H1 (cell line): ENCODE results near the gene DPYSL3. TPM values are rescaled to one million over a fixed set of nuclear protein-coding genes. Genes with fewer than 3 reads are reported as not detected.

Experiments
- CTCF ChIA-PET: fragments of 300-600 bp; sonication (Branson Sonifier 250); formaldehyde crosslinking; loops from one replicate; lab custom pipeline; 2021; ENCODE audit not compliant: partially characterized antibody; lab: Charles Lee
- POLR2A ChIA-PET: fragments of 300-600 bp; sonication (Branson Sonifier 250); formaldehyde crosslinking; loops from one replicate; lab custom pipeline; 2021; ENCODE audit warnings: inconsistent platforms; ENCODE audit not compliant: partially characterized antibody; lab: Charles Lee
- DNase-seq, 2 experiments: peaks; one replicate each; pipeline versions ENCODE4 v3.0.0 to v3.0.0-alpha.2; 2010 to 2022; ENCODE audit warnings: low spot score in 2 of 2, low read depth in 1 of 2, mixed read lengths in 1 of 2
- FAIRE-seq: peaks from 2 replicates; lab custom pipeline; 2011; peaks lifted over from hg19 to GRCh38; lab: Jason Lieb, UNC
- H2AFZ ChIP-seq: 2 replicates; pipeline ENCODE4 v1.8.1; 2012; ENCODE audit warnings: low read length, inconsistent platforms
- H2AK5ac ChIP-seq: 2 replicates; pipeline ENCODE4 v1.6.1; 2013; ENCODE audit warnings: low read depth, low read length
- H2BK120ac ChIP-seq: replicated peaks from 2 replicates; pipeline ENCODE3; 2013; ENCODE audit warnings: low read depth, low read length, inconsistent platforms
- H2BK12ac ChIP-seq: 2 replicates; pipeline ENCODE4 v1.6.1; 2013; ENCODE audit warnings: low read depth, low read length
- H2BK15ac ChIP-seq: 2 replicates; pipeline ENCODE4 v1.6.1; 2013; ENCODE audit warnings: low read length
- H2BK20ac ChIP-seq: 2 replicates; pipeline ENCODE4 v1.6.1; 2013; ENCODE audit warnings: low read length
- H2BK5ac ChIP-seq: 2 replicates; pipeline ENCODE4 v1.6.1; 2013; ENCODE audit warnings: low read depth, low read length
- H3K14ac ChIP-seq: 2 replicates; pipeline ENCODE4 v1.6.1; 2013; ENCODE audit warnings: inconsistent platforms; ENCODE audit not compliant: insufficient read length
- H3K18ac ChIP-seq: 2 replicates; pipeline ENCODE4 v1.6.1; 2013; ENCODE audit warnings: low read length; ENCODE audit errors: extremely low read depth
- H3K23ac ChIP-seq: 2 replicates; pipeline ENCODE4 v1.6.1; 2013; ENCODE audit warnings: inconsistent platforms; ENCODE audit not compliant: insufficient read length
- H3K23me2 ChIP-seq: 2 replicates; pipeline ENCODE4 v1.6.1; 2013; ENCODE audit warnings: low read depth, low read length
- H3K27ac ChIP-seq: 2 replicates; pipeline ENCODE4 v1.6.1; 2011; ENCODE audit warnings: low read depth, low read length, inconsistent platforms
- H3K27me3 ChIP-seq, 4 experiments: replicated peaks in 1 of 4; 1 replicate in 1 of 4; 2 replicates in 3 of 4; pipeline versions ENCODE4 v1.6.1 to v1.8.1; 2011 to 2013; ENCODE audit warnings: low read length in 3 of 4, mild to moderate bottlenecking in 3 of 4, inconsistent platforms in 2 of 4, mixed read lengths in 2 of 4, moderate library complexity in 1 of 4; ENCODE audit not compliant: control insufficient read depth in 3 of 4, insufficient read depth in 3 of 4; ENCODE audit errors: extremely low read depth in 1 of 4
- H3K36me3 ChIP-seq, 4 experiments: 2 replicates each; pipeline versions ENCODE4 v1.6.1 to v1.8.1; 2011 to 2013; ENCODE audit warnings: mild to moderate bottlenecking in 4 of 4, low read length in 3 of 4, moderate library complexity in 2 of 4, control low read depth in 1 of 4, inconsistent platforms in 1 of 4; ENCODE audit not compliant: insufficient read depth in 4 of 4, control insufficient read depth in 2 of 4
- H3K4ac ChIP-seq: replicated peaks from 2 replicates; pipeline ENCODE3; 2013; ENCODE audit warnings: low read length, low read depth, mixed read lengths, inconsistent platforms; ENCODE audit not compliant: insufficient read length
- H3K4me1 ChIP-seq, 4 experiments: replicated peaks in 1 of 4; 1 replicate in 1 of 4; 2 replicates in 3 of 4; pipeline versions ENCODE4 v1.6.1 to v1.8.1; 2011 to 2013; ENCODE audit warnings: low read length in 3 of 4, inconsistent platforms in 2 of 4, mixed read lengths in 1 of 4; ENCODE audit not compliant: insufficient read depth in 4 of 4, control insufficient read depth in 3 of 4
- H3K4me2 ChIP-seq, 2 experiments: 2 replicates each; pipeline versions ENCODE4 v1.6.1 to v1.8.1; 2011 to 2013; ENCODE audit warnings: low read depth in 2 of 2, low read length in 2 of 2, control low read depth in 1 of 2, inconsistent platforms in 1 of 2, mild to moderate bottlenecking in 1 of 2; ENCODE audit not compliant: insufficient read depth in 1 of 2
- H3K4me3 ChIP-seq, 4 experiments: fragments of 200-600, 300-600 bp in 1 of 4; sonication (generic), shearing (Covaris generic), sonication (Bioruptor Twin) in 1 of 4; 2 replicates each; pipeline versions ENCODE4 v1.5.1 to v1.8.1; 2011 to 2016; ENCODE audit warnings: low read length in 4 of 4, low read depth in 3 of 4, control low read depth in 2 of 4, inconsistent platforms in 2 of 4, mild to moderate bottlenecking in 2 of 4, mixed read lengths in 1 of 4, moderate library complexity in 1 of 4; ENCODE audit not compliant: insufficient read depth in 2 of 4; ENCODE audit errors: extremely low read depth in 1 of 4
- H3K56ac ChIP-seq: replicated peaks from 2 replicates; pipeline ENCODE3; 2013; ENCODE audit warnings: low read depth, mild to moderate bottlenecking, mixed read lengths, low read length, inconsistent platforms; ENCODE audit not compliant: insufficient read length
- H3K79me1 ChIP-seq: 2 replicates; pipeline ENCODE4 v1.6.1; 2013; ENCODE audit warnings: low read depth, low read length, control low read depth
- H3K79me2 ChIP-seq, 2 experiments: 2 replicates each; pipeline versions ENCODE4 v1.6.1 to v1.8.1; 2012 to 2013; ENCODE audit warnings: low read length in 2 of 2, mild to moderate bottlenecking in 2 of 2, inconsistent platforms in 1 of 2; ENCODE audit not compliant: insufficient read depth in 2 of 2, control insufficient read depth in 1 of 2
- H3K9ac ChIP-seq, 4 experiments: replicated peaks in 1 of 4; 1 replicate in 1 of 4; 2 replicates in 3 of 4; pipeline versions ENCODE4 v1.6.1 to v1.8.1; 2011 to 2013; ENCODE audit warnings: low read depth in 3 of 4, low read length in 3 of 4, control low read depth in 2 of 4, mild to moderate bottlenecking in 2 of 4, moderate library complexity in 2 of 4, inconsistent platforms in 1 of 4; ENCODE audit errors: extremely low read depth in 1 of 4
- H3K9me3 ChIP-seq, 2 experiments: 2 replicates each; pipeline versions ENCODE4 v1.6.1 to v1.8.1; 2012 to 2013; ENCODE audit warnings: mild to moderate bottlenecking in 2 of 2, moderate library complexity in 2 of 2, control low read depth in 1 of 2, inconsistent platforms in 1 of 2, low read depth in 1 of 2, low read length in 1 of 2, mixed read lengths in 1 of 2; ENCODE audit not compliant: insufficient read depth in 2 of 2
- H4K20me1 ChIP-seq, 2 experiments: replicated peaks in 1 of 2; 2 replicates each; pipeline versions ENCODE3 to v1.8.1; 2011 to 2013; ENCODE audit warnings: inconsistent platforms in 2 of 2, low read length in 2 of 2, mild to moderate bottlenecking in 1 of 2; ENCODE audit not compliant: insufficient read depth in 2 of 2, control insufficient read depth in 1 of 2
- H4K5ac ChIP-seq: 2 replicates; pipeline ENCODE4 v1.6.1; 2013; ENCODE audit warnings: low read length, low read depth, mixed read lengths, inconsistent platforms; ENCODE audit not compliant: insufficient read length
- H4K8ac ChIP-seq: 2 replicates; pipeline ENCODE4 v1.8.0; 2013; ENCODE audit warnings: mild to moderate bottlenecking, moderate library complexity, low read length, inconsistent platforms; ENCODE audit not compliant: insufficient read depth; ENCODE audit errors: extremely low read depth
- H4K91ac ChIP-seq: replicated peaks from 2 replicates; pipeline ENCODE3; 2013; ENCODE audit warnings: low read length, mixed read lengths, inconsistent platforms; ENCODE audit not compliant: insufficient read length
- ASH2L ChIP-seq: fragments of 200-600, 300-600 bp; sonication (generic); IDR thresholded peaks from one replicate; pipeline ENCODE4 v1.7.1; 2017; ENCODE audit warnings: low read length
- ATF2 ChIP-seq: IDR thresholded peaks from 2 replicates; pipeline ENCODE4 v1.6.1; 2012; ENCODE audit warnings: low read length, inconsistent platforms
- CEBPB ChIP-seq: IDR thresholded peaks from 2 replicates; pipeline ENCODE4 v1.6.1; 2012; ENCODE audit warnings: low read depth, low read length
- EP300 ChIP-seq, 2 experiments: IDR thresholded peaks; 1 replicate in 1 of 2; 2 replicates in 1 of 2; pipeline ENCODE4 v1.6.1; 2011 to 2012; ENCODE audit warnings: low read depth in 2 of 2, low read length in 2 of 2, mild to moderate bottlenecking in 2 of 2, borderline replicate concordance in 1 of 2, inconsistent platforms in 1 of 2, moderate library complexity in 1 of 2
- GTF2F1 ChIP-seq: IDR thresholded peaks from 2 replicates; pipeline ENCODE4 v1.6.1; 2012; ENCODE audit warnings: low read depth, low read length, improper control_type of control experiment, borderline replicate concordance
- JUN ChIP-seq: IDR thresholded peaks from 2 replicates; pipeline ENCODE4 v1.6.1; 2011; ENCODE audit warnings: low read depth, mild to moderate bottlenecking, improper control_type of control experiment, low read length
- RBBP5 ChIP-seq: IDR thresholded peaks from 2 replicates; pipeline ENCODE4 v1.7.1; 2012; ENCODE audit warnings: low read depth, mild to moderate bottlenecking, inconsistent platforms, low read length, moderate library complexity, borderline replicate concordance
- SRF ChIP-seq: IDR thresholded peaks from 2 replicates; pipeline ENCODE4 v1.6.1; 2011; ENCODE audit warnings: mild to moderate bottlenecking, low read depth, low read length, moderate library complexity
- TAF1 ChIP-seq: IDR thresholded peaks from 2 replicates; pipeline ENCODE4 v1.6.1; 2011; ENCODE audit warnings: mild to moderate bottlenecking, low read depth, low read length
- TAF7 ChIP-seq: optimal IDR thresholded peaks from 2 replicates; pipeline ENCODE3; 2011; ENCODE audit warnings: low read depth, mild to moderate bottlenecking, inconsistent platforms, low read length, moderate library complexity, borderline replicate concordance
- WGBS, 2 experiments: shearing (Covaris generic) in 1 of 2; methylation state at CpG; one replicate each; pipeline versions ENCODE4 v1.1.6 to v1.1.7; 2013 to 2015; ENCODE audit warnings: low lambda C conversion rate in 2 of 2, mixed read lengths in 2 of 2, inconsistent platforms in 1 of 2, low coverage in 1 of 2, missing lambda C conversion rate in 1 of 2; ENCODE audit not compliant: insufficient replicate concordance in 2 of 2, insufficient coverage in 1 of 2, insufficient read length in 1 of 2; ENCODE audit errors: extremely low coverage in 1 of 2, missing lambda C conversion rate in 1 of 2; 5-methylcytosine and 5-hydroxymethylcytosine counted together
- polyA plus RNA-seq, 7 experiments: library from polyadenylated mRNA; depleted of rRNA in 3 of 7; stranded (reverse) in 5 of 7; unstranded in 2 of 7; fragments of >200 nt in 5 of 7; fragments of 200-250 nt in 2 of 7; gene quantifications; 1 replicate in 5 of 7; 2 replicates in 1 of 7; 4 replicates in 1 of 7; pipeline versions ENCODE4 v1.2.1 to v1.2.3, GENCODE V29; 2011 to 2013; ENCODE audit warnings: missing spikeins in 2 of 7, mixed read lengths in 2 of 7
- total RNA-seq: library from RNA; stranded (reverse); fragmentation: NEBNext Ultra II Directional; extraction: Animal tissue kit (Norgen Biotek cat#: 25700); gene quantifications from 2 replicates; pipeline ENCODE4 v1.2.1, GENCODE V29; 2021

The DPYSL3 gene
- total and polyA plus RNA-seq, 2 of the 8 experiments (the other 6 are each of a cell fraction or from before 2014, with no cell fraction given) = 268 to 387 TPM

GRCh38 chr5:147387109-147387508, 122.8 kb downstream of the DPYSL3 start:
- Histone ChIP-seq H4K91ac (no peak overlapping the region), H2BK12ac (no peak overlapping the region), H3K79me2 (no peaks in the 10 kb centered on the region), H3K9me3 (no peaks in the 10 kb centered on the region), H3K27ac (no peak overlapping the region), H2BK20ac (no peak overlapping the region), H3K14ac (no peak overlapping the region), H3K56ac (no peak overlapping the region), H3K4me3 (no peak overlapping the region), H2BK120ac (no peak overlapping the region), H3K4me2 (no peak overlapping the region), H2AK5ac (no peak overlapping the region), H3K4ac (no peak overlapping the region), H3K27me3 (no peaks in the 10 kb centered on the region; a peak in 1 of 7 replicates), H3K9ac (no peak overlapping the region), H4K5ac (no peak overlapping the region), H2BK5ac (no peak overlapping the region), H3K23me2 (no peaks in the 10 kb centered on the region), H2BK15ac (peak overlapping the region; percentile 19; the same call in 1 of the 2 replicates), H3K23ac (no peak overlapping the region), H3K36me3 (peaks cover 5 to 20% (median 10%) of the 10 kb centered on the region in 4 experiments; a peak in 7 of 8 replicates), H3K18ac (no peak overlapping the region), H3K79me1 (no peaks in the 10 kb centered on the region; the same call in 1 of the 2 replicates), H4K20me1 (no peaks in the 10 kb centered on the region), H2AFZ (no peak overlapping the region), H3K4me1 (peaks cover 8 to 20% (median 14%) of the 10 kb centered on the region in 4 experiments; a peak in 6 of 7 replicates), H4K8ac (peak overlapping the region; percentile 70; the same call in 1 of the 2 replicates)
- DNase-seq (no peak), FAIRE-seq (no peak)
- 92% methylated on average over 4 of the region's 4 CpGs; no CpG with 5 or more reads in 1 of the 2 experiments for WGBS, 2 experiments
- ChIA-PET POLR2A (no interaction called here), CTCF (interaction anchor here (0.7 to 2.6 kb wide), 9 partner anchors 9 to 198 kb away, joined by 3 to 16 read pairs (median 3); no protein-coding TSS in a partner anchor)
- TF ChIP-seq TAF1 = no peak
- TF ChIP-seq JUN = no peak
- no peak for TF ChIP-seq RBBP5
- TF ChIP-seq CEBPB = no peak
- TF ChIP-seq GTF2F1 = no peak
- TF ChIP-seq SRF = no peak
- no peak for TF ChIP-seq TAF7
- no peak for TF ChIP-seq ASH2L
- TF ChIP-seq ATF2 = no peak
- no peak for TF ChIP-seq EP300 (IDR thresholded peaks at IDR 0.05; ENCODE audit: borderline replicate concordance in 1 of 2, low read depth in 2 of 2, low read length in 2 of 2)
